Neural cell (in vitro differentiated cells): ENCODE data around the gene PLXNA4.

ENCODE experiments used
- EZH2 ChIP-seq: fragments of 200-600, 300-800 bp; shearing (Covaris generic), sonication (generic); IDR thresholded peaks from 2 replicates; pipeline ENCODE4 v1.6.1; 2014; ENCODE audit warnings: antibody characterized with exemption, low read length, borderline replicate concordance, mild to moderate bottlenecking; ENCODE audit not compliant: insufficient read depth, poor library complexity, severe bottlenecking
- POLR2AphosphoS5 ChIP-seq: IDR thresholded peaks from 2 replicates; pipeline ENCODE4 v1.6.1; 2012
- TF ChIP-seq, protein P1 (sequence below): fragments of 450-650 bp; IDR thresholded peaks from 2 replicates; pipeline ENCODE4 v1.5.1; 2014; ENCODE audit warnings: antibody characterized with exemption, mild to moderate bottlenecking, moderate library complexity; ENCODE audit not compliant: poor library complexity, severe bottlenecking

DNA sequence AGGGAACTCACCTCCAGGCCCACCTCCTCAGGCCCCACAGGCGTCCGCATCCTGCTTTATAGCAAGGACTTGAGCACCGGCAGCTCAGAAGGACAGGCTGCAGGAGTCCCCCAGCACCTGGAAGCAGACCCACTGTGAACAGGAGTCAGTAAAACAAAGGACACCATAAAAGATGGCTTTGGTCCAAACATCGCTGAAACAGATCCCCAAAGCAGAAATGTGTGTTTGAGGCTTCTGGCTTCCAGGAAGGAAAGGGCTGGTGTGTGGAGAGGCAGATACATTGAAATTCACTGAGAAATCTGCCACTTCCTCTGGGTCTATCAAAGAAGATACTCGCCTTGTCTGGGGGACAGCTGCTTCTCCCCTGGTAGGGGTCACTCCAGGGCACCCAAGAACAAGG lies 286.2 kb downstream of the PLXNA4 start:
- TF ChIP-seq, protein P1, sequence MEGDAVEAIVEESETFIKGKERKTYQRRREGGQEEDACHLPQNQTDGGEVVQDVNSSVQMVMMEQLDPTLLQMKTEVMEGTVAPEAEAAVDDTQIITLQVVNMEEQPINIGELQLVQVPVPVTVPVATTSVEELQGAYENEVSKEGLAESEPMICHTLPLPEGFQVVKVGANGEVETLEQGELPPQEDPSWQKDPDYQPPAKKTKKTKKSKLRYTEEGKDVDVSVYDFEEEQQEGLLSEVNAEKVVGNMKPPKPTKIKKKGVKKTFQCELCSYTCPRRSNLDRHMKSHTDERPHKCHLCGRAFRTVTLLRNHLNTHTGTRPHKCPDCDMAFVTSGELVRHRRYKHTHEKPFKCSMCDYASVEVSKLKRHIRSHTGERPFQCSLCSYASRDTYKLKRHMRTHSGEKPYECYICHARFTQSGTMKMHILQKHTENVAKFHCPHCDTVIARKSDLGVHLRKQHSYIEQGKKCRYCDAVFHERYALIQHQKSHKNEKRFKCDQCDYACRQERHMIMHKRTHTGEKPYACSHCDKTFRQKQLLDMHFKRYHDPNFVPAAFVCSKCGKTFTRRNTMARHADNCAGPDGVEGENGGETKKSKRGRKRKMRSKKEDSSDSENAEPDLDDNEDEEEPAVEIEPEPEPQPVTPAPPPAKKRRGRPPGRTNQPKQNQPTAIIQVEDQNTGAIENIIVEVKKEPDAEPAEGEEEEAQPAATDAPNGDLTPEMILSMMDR, result no peak
- TF ChIP-seq POLR2AphosphoS5 (no peak), EZH2 (no peak)
